T-helper 1 cell treated with Interleukin-12 subunit alpha and Interleukin-12 subunit beta and Interleukin-4 antibody, amounts not matched to agents 30 μg/mL and 1 μg/mL, for 36 hours (primary cell): ENCODE results near the gene BRD9.

ENCODE experiments used
- H3K27ac Mint-ChIP-seq: one replicate; pipeline ENCODE4 v1.8.0; 2021; ENCODE audit warnings: mild to moderate bottlenecking, mixed read lengths
- H3K27me3 Mint-ChIP-seq: one replicate; pipeline ENCODE4 v1.8.0; 2021; ENCODE audit warnings: low read depth, mixed read lengths
- H3K36me3 Mint-ChIP-seq: one replicate; pipeline ENCODE4 v1.8.0; 2021; ENCODE audit warnings: low read depth, mixed read lengths
- H3K4me1 Mint-ChIP-seq: one replicate; pipeline ENCODE4 v1.8.0; 2021; ENCODE audit warnings: low read depth, mixed read lengths
- H3K4me3 Mint-ChIP-seq: one replicate; pipeline ENCODE4 v1.8.0; 2021; ENCODE audit warnings: mild to moderate bottlenecking, moderate library complexity, mixed read lengths
- H3K9me3 Mint-ChIP-seq: one replicate; pipeline ENCODE4 v1.8.0; 2021; ENCODE audit warnings: mixed read lengths

BRD9 gene

GRCh38 chr5:893711-894110 lies 1.1 kb upstream of the BRD9 start:
- Mint-ChIP-seq H3K27me3 (no peaks in the 10 kb centered on the region), H3K36me3 (peaks cover 17% of the 10 kb centered on the region), H3K9me3 (no peaks in the 10 kb centered on the region), H3K27ac (peak overlapping the region; percentile 73), H3K4me3 (peak overlapping the region; percentile 74), H3K4me1 (peaks cover 18% of the 10 kb centered on the region)

DNA sequence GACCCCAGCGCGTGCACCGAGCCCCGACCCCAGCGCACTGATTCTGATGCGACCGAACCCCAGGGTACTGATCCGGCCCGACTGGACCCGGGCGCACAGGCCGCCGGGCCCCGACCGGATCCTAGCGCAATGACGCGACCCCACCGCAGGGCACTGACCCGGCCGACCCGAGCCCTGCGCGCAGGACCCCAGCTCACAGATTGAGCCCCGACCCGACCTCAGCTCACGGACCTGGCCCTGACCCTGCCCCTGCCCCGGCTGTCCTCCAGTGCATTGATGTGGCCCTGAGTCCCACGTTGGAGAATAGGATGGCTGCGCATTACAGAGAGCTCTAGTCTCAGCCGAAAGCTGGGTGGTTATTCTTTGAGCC lies 521 bp upstream of the BRD9 start:
- H3K36me3 Mint-ChIP-seq: peaks cover 22% of the 10 kb centered on the region
- H3K4me3 Mint-ChIP-seq: peak overlapping the region; percentile 74
- peaks cover 18% of the 10 kb centered on the region for H3K4me1 Mint-ChIP-seq
- H3K27ac Mint-ChIP-seq: peak overlapping the region; percentile 73
- H3K9me3 Mint-ChIP-seq: no peaks in the 10 kb centered on the region
- no peaks in the 10 kb centered on the region for H3K27me3 Mint-ChIP-seq

DNA sequence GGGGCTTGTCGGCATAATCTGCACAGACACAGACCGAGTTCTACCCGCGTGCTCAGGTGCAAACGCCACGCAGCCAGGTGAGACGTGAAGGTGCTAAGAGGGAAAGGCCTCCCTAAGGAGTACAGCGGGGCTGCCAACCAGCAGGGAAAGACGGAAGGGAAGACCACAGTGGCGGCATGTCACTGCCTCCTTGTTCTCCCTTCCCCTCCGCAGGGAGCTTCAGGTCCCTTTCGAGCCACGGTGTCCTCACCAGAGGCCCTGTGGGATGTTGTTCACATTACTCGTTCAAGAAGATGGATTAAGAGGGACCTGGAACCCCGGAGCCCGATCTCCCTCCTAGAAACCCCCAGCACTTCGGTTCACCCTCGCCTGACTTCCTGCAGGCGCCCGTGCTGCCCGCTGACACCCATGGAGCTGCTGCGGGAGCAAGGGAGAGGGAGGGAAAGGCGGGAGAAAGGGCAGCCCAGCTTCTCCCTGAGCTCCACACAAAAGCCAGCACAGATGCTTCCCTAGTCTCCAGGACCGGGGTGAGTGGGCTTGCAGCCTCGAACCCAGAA lies 686 bp downstream of the BRD9 start:
- peaks cover 18% of the 10 kb centered on the region for H3K4me1 Mint-ChIP-seq
- no peaks in the 10 kb centered on the region for H3K9me3 Mint-ChIP-seq
- H3K27me3 Mint-ChIP-seq: no peaks in the 10 kb centered on the region
- H3K4me3 Mint-ChIP-seq: peak overlapping the region; percentile 89
- peaks cover 27% of the 10 kb centered on the region for H3K36me3 Mint-ChIP-seq
- H3K27ac Mint-ChIP-seq: peak overlapping the region; percentile 90

DNA sequence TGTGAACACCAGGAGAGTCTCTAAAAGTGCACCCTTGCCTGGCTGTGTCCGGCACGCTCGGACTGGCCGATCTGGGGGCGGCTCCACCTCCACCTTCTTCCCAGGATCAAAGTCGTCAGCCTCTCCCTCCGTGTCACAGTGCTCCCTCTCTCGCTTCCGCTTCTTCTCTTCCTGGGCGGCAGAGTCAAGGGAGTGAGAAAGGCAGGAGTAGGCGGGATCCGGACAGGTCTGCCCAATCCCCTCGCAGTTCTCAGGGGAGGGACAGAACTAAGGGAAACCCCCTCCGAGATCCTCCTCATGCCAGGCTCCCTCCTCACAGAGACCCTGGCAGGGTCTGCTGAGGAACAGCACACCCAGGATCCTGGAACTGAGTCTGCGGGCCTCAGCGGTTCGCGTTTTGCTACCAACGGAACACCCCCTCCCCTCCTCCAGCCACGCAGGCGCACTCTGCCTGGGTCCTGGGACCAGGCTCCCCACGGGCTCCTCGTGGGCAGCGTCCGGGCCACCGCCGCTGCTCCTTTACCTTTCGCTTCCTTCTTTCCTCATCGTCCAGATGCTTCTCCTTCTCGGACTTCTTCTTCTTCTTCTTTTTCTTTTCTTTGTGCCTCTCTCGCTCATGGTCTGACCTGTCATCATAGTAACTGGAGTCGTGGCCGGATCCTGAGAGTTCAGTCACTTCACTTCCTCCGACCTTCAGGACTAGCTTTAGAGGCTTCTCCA lies 1.3 kb downstream of the BRD9 start:
- Mint-ChIP-seq H3K4me3 (peak overlapping the region; percentile 89), H3K4me1 (peaks cover 18% of the 10 kb centered on the region)

DNA sequence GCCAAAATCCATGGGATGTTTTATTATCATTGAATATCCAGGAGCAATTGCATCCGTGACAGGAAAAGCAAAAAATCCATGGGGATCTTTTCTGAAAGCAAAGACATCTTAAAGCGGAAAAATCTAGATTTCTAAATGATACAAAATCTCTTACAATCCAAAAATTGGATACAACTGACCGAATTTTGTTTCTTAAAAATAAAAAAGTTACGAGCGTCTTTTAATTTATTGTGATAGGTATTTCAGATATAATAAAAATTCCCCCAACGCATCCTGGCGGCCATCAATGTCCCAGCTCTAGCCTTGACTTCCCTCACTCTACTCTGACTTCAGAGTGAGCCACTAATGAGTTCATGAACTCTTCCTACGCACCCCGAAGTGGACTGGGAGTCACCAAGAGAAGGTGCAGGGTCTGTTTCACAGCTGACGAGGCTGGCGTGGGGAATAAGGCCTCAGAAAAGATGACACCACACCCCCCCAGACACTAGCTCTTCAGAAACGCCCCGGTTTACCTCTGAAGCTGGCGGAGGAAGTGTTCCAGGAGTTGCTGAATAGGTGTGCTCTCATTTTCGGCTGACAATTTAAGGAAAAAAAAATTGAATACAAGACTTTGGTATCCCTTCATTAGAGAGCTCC lies 3.4 kb downstream of the BRD9 start:
- peaks cover 38% of the 10 kb centered on the region for H3K36me3 Mint-ChIP-seq
- H3K4me3 Mint-ChIP-seq: no peak overlapping the region
- no peaks in the 10 kb centered on the region for H3K27me3 Mint-ChIP-seq
- no peaks in the 10 kb centered on the region for H3K9me3 Mint-ChIP-seq
- peaks cover 19% of the 10 kb centered on the region for H3K4me1 Mint-ChIP-seq
- no peak overlapping the region for H3K27ac Mint-ChIP-seq

More for the DNA sequence above, 1.3 kb downstream of the BRD9 start:
- Mint-ChIP-seq H3K36me3 (peaks cover 29% of the 10 kb centered on the region), H3K9me3 (no peaks in the 10 kb centered on the region), H3K27me3 (no peaks in the 10 kb centered on the region), H3K27ac (peak overlapping the region; percentile 90)

- H3K4me3 Mint-ChIP-seq: no peak overlapping the region
- peaks cover 41% of the 10 kb centered on the region for H3K36me3 Mint-ChIP-seq
- peaks cover 13% of the 10 kb centered on the region for H3K4me1 Mint-ChIP-seq
- no peaks in the 10 kb centered on the region for H3K27me3 Mint-ChIP-seq
- H3K27ac Mint-ChIP-seq: no peak overlapping the region
- no peaks in the 10 kb centered on the region for H3K9me3 Mint-ChIP-seq
Measured at GRCh38 chr5:888638-889035, 4.0 kb downstream of the BRD9 start.

GRCh38 chr5:887947-888637 lies 4.5 kb downstream of the BRD9 start:
- no peak overlapping the region for H3K4me3 Mint-ChIP-seq
- no peak overlapping the region for H3K27ac Mint-ChIP-seq
- peaks cover 11% of the 10 kb centered on the region for H3K4me1 Mint-ChIP-seq
- H3K36me3 Mint-ChIP-seq: peaks cover 46% of the 10 kb centered on the region
- H3K9me3 Mint-ChIP-seq: no peaks in the 10 kb centered on the region
- no peaks in the 10 kb centered on the region for H3K27me3 Mint-ChIP-seq

DNA sequence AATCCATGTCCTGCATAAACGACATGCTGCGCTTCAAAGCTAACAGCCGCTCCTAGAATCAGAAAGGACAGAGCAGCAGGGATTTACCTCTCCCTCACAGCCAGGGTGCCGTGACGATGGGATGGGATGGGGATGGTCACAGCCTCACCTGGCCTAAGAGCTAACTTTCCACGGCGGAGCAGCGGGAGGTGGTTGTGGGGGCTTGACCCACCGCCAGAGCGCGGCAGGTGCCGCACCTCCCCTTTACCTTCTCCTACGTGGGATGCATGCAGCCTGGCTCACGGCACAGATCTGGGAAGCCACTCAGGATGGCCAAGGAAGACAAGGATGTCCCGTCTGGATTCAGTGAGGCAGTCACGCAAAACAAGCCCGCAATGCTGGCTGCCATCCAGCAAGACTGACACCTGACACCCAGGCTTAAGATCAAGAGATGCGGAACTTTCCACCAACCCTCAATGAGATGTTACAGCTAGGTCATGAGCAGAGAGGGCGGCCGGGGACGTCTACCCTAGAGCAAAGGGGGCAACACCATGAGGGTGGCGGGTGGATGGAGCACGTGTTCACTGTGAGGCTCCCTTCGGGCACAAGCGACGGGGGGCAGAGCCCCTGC lies 5.8 kb downstream of the BRD9 start:
- H3K27me3 Mint-ChIP-seq: no peaks in the 10 kb centered on the region
- H3K9me3 Mint-ChIP-seq: peaks cover 12% of the 10 kb centered on the region
- H3K27ac Mint-ChIP-seq: no peak overlapping the region
- no peak overlapping the region for H3K4me3 Mint-ChIP-seq
- peaks cover 59% of the 10 kb centered on the region for H3K36me3 Mint-ChIP-seq
- peaks cover 24% of the 10 kb centered on the region for H3K4me1 Mint-ChIP-seq

GRCh38 chr5:886036-886435 lies 6.6 kb downstream of the BRD9 start:
- H3K9me3 Mint-ChIP-seq: peaks cover 12% of the 10 kb centered on the region
- peaks cover 22% of the 10 kb centered on the region for H3K4me1 Mint-ChIP-seq
- no peak overlapping the region for H3K4me3 Mint-ChIP-seq
- no peaks in the 10 kb centered on the region for H3K27me3 Mint-ChIP-seq
- H3K36me3 Mint-ChIP-seq: peaks cover 63% of the 10 kb centered on the region
- no peak overlapping the region for H3K27ac Mint-ChIP-seq

- Mint-ChIP-seq H3K36me3 (peaks cover 66% of the 10 kb centered on the region), H3K4me1 (peaks cover 18% of the 10 kb centered on the region), H3K9me3 (peaks cover 12% of the 10 kb centered on the region), H3K27ac (no peak overlapping the region), H3K4me3 (no peak overlapping the region), H3K27me3 (no peaks in the 10 kb centered on the region)
Measured at GRCh38 chr5:885529-885928, 7.1 kb downstream of the BRD9 start.

- H3K4me1 Mint-ChIP-seq: peaks cover 18% of the 10 kb centered on the region
- peaks cover 66% of the 10 kb centered on the region for H3K36me3 Mint-ChIP-seq
- H3K27ac Mint-ChIP-seq: no peak overlapping the region
- peaks cover 12% of the 10 kb centered on the region for H3K9me3 Mint-ChIP-seq
- no peaks in the 10 kb centered on the region for H3K27me3 Mint-ChIP-seq
- no peak overlapping the region for H3K4me3 Mint-ChIP-seq
Measured at GRCh38 chr5:885127-885442, 7.5 kb downstream of the BRD9 start.

DNA sequence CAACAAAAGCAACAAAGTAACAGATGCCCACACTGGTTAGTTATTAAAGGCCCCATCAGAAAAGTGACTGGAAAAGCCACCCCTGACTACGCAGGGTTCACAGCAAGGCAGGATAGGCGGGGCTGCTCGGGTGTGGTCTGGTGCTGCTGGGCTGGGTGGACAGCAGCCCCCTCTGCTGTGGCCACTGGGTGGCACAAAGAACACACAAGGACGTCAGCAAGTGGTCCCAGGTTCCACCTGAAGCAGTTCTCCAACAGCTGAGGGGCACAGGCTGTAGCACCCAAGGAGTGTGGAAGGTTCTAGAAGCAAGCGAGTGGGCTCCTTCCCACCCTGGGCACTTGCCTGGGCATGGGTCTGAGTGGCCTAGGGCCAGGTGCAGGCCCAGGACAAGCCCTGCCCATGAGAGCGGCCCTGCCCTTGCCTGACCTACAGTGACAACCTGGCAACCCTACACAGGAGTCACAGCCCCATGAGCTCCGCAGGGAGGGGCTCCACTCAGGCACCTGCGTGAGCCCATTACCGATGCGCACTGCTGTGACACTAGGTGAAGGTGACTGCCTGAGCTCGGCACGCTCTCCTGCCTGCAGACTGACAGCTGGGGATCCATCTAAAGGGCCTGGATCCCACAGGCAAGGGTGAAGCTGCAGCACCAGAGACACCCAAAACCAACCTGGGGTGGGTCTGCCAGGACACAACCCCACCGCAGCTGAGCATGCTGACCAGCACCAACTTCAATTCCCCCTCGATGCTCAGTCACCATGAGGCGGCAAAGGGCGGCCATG lies 8.1 kb downstream of the BRD9 start:
- no peak overlapping the region for H3K27ac Mint-ChIP-seq
- peaks cover 16% of the 10 kb centered on the region for H3K4me1 Mint-ChIP-seq
- H3K9me3 Mint-ChIP-seq: peaks cover 12% of the 10 kb centered on the region
- no peaks in the 10 kb centered on the region for H3K27me3 Mint-ChIP-seq
- no peak overlapping the region for H3K4me3 Mint-ChIP-seq
- H3K36me3 Mint-ChIP-seq: peaks cover 64% of the 10 kb centered on the region

DNA sequence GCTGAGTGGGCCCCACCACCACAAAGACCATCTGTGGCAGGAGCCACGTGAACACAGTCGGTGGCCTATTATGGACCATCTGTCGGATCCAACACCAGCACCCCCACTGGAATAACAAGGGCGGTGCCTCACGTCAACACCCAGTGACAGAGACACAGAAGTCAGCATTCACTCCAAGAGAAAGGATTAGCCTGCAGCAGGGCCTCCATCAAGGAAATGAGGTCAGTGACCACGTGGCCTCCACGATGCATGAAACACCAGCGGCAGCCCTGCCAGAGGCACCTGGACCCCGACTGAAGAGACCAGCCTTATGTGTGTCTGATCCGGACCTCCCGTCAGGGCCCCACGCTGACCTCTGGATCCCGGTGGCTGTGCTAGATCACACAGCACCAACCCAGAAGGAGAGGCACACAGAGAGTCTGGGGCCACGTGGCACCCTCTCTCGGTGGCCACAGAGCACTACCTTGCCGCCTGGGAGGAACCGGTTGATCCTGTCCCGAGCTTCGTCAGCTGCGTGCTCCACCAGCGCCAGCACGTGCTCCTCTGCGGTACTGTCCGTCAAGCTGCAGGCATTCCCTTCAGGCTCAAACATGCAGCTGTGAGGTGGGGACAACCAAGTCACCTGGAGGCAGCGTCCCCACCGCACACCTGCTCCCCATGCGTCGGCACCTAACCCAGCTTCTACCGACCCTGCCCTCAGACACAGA lies 9.0 kb downstream of the BRD9 start:
- Mint-ChIP-seq H3K4me1 (peaks cover 16% of the 10 kb centered on the region), H3K9me3 (peaks cover 12% of the 10 kb centered on the region), H3K4me3 (no peak overlapping the region), H3K27ac (no peak overlapping the region), H3K36me3 (peaks cover 59% of the 10 kb centered on the region), H3K27me3 (no peaks in the 10 kb centered on the region)
